Effector memory CD4-positive, alpha-beta T cell (primary cell): ENCODE measurements around the gene COMMD9.

ENCODE experiments used
- DNase-seq, 3 donors: peaks; one replicate each; pipeline ENCODE4 v3.0.0-alpha.2; 2020
- H3K27ac ChIP-seq: 2 replicates; pipeline ENCODE4 v1.7.0; 2013; ENCODE audit warnings: mild to moderate bottlenecking, low read length, moderate library complexity; ENCODE audit not compliant: insufficient read depth, poor library complexity, severe bottlenecking
- H3K27me3 ChIP-seq: replicated peaks from 2 replicates; pipeline ENCODE4 v1.7.0; 2013; ENCODE audit warnings: mild to moderate bottlenecking, low read length; ENCODE audit not compliant: insufficient read depth, control insufficient read depth, poor library complexity, severe bottlenecking
- H3K36me3 ChIP-seq: 2 replicates; pipeline ENCODE4 v1.7.0; 2013; ENCODE audit warnings: mild to moderate bottlenecking, low read length, moderate library complexity; ENCODE audit not compliant: control insufficient read depth, insufficient read depth
- H3K4me1 ChIP-seq: 2 replicates; pipeline ENCODE4 v1.7.0; 2013; ENCODE audit warnings: low read length, mild to moderate bottlenecking; ENCODE audit not compliant: control insufficient read depth, insufficient read depth, poor library complexity, severe bottlenecking
- H3K4me3 ChIP-seq: 2 replicates; pipeline ENCODE4 v1.7.0; 2013; ENCODE audit warnings: low read length, low read depth, mild to moderate bottlenecking; ENCODE audit not compliant: insufficient read depth, poor library complexity, severe bottlenecking
- H3K9me3 ChIP-seq: 2 replicates; pipeline ENCODE4 v1.7.0; 2013; ENCODE audit warnings: mild to moderate bottlenecking, low read length, moderate library complexity; ENCODE audit not compliant: control insufficient read depth

COMMD9 gene

GRCh38 chr11:36271794-36272407 lies 17.3 kb downstream of the COMMD9 start:
- DNase-seq, result no peak
- Histone ChIP-seq H3K27me3 (no peaks in the 10 kb centered on the region), H3K27ac (no peak overlapping the region), H3K4me3 (no peak overlapping the region), H3K9me3 (no peaks in the 10 kb centered on the region), H3K36me3 (peaks cover 51% of the 10 kb centered on the region), H3K4me1 (no peaks in the 10 kb centered on the region)

- no peaks in the 10 kb centered on the region for H3K27me3 ChIP-seq
- H3K27ac ChIP-seq, result no peak overlapping the region
- H3K4me1 ChIP-seq, result no peaks in the 10 kb centered on the region
- no peak overlapping the region for H3K4me3 ChIP-seq
- no peak for DNase-seq
- H3K36me3 ChIP-seq, result peaks cover 40% of the 10 kb centered on the region
- no peaks in the 10 kb centered on the region for H3K9me3 ChIP-seq
Observed at GRCh38 chr11:36270701-36271100, 18.5 kb downstream of the COMMD9 start.

GRCh38 chr11:36268337-36268985 lies 20.8 kb downstream of the COMMD9 start:
- H3K27me3 ChIP-seq, result no peaks in the 10 kb centered on the region
- no peak for DNase-seq
- no peak overlapping the region for H3K4me3 ChIP-seq
- no peak overlapping the region for H3K27ac ChIP-seq
- peaks cover 22% of the 10 kb centered on the region for H3K36me3 ChIP-seq
- H3K4me1 ChIP-seq, result no peaks in the 10 kb centered on the region
- no peaks in the 10 kb centered on the region for H3K9me3 ChIP-seq

- no peak for DNase-seq
- Histone ChIP-seq H3K27me3 (no peaks in the 10 kb centered on the region), H3K36me3 (peaks cover 12% of the 10 kb centered on the region), H3K4me3 (no peak overlapping the region), H3K4me1 (no peaks in the 10 kb centered on the region), H3K9me3 (no peaks in the 10 kb centered on the region), H3K27ac (no peak overlapping the region)
Observed at GRCh38 chr11:36266767-36267166, 22.5 kb downstream of the COMMD9 start.

GRCh38 chr11:36265793-36266628 lies 23.2 kb downstream of the COMMD9 start:
- Histone ChIP-seq H3K27me3 (no peaks in the 10 kb centered on the region), H3K4me3 (no peak overlapping the region), H3K9me3 (no peaks in the 10 kb centered on the region), H3K36me3 (peaks cover 5% of the 10 kb centered on the region), H3K27ac (no peak overlapping the region), H3K4me1 (no peaks in the 10 kb centered on the region)
- DNase-seq, result peak in 2 of 3 donors; percentile 9 to 29

- no peak for DNase-seq
- no peak overlapping the region for H3K4me3 ChIP-seq
- H3K27ac ChIP-seq, result no peak overlapping the region
- no peaks in the 10 kb centered on the region for H3K4me1 ChIP-seq
- no peaks in the 10 kb centered on the region for H3K9me3 ChIP-seq
- H3K27me3 ChIP-seq, result peaks cover 4% of the 10 kb centered on the region
- no peaks in the 10 kb centered on the region for H3K36me3 ChIP-seq
Observed at GRCh38 chr11:36264973-36265344, 24.3 kb downstream of the COMMD9 start.

GRCh38 chr11:36264011-36264972 lies 24.9 kb downstream of the COMMD9 start:
- Histone ChIP-seq H3K9me3 (no peaks in the 10 kb centered on the region), H3K27me3 (peaks cover 4% of the 10 kb centered on the region), H3K4me3 (no peak overlapping the region), H3K27ac (no peak overlapping the region), H3K36me3 (no peaks in the 10 kb centered on the region), H3K4me1 (no peaks in the 10 kb centered on the region)
- no peak for DNase-seq

- Histone ChIP-seq H3K4me3 (no peak overlapping the region), H3K27ac (no peak overlapping the region), H3K27me3 (peaks cover 4% of the 10 kb centered on the region), H3K9me3 (no peaks in the 10 kb centered on the region), H3K4me1 (no peaks in the 10 kb centered on the region), H3K36me3 (no peaks in the 10 kb centered on the region)
- no peak for DNase-seq
Observed at GRCh38 chr11:36261094-36261493, 28.1 kb downstream of the COMMD9 start.

GRCh38 chr11:36258730-36259360 lies 30.4 kb downstream of the COMMD9 start:
- H3K9me3 ChIP-seq, result no peaks in the 10 kb centered on the region
- no peak overlapping the region for H3K4me3 ChIP-seq
- H3K27me3 ChIP-seq, result peaks cover 4% of the 10 kb centered on the region
- no peak for DNase-seq
- no peaks in the 10 kb centered on the region for H3K36me3 ChIP-seq
- no peaks in the 10 kb centered on the region for H3K4me1 ChIP-seq
- H3K27ac ChIP-seq, result no peak overlapping the region
